Fibroblast of mammary gland (primary cell): ENCODE measurements around the gene ACOX3.

Experiments
- DNase-seq: peaks from one replicate; pipeline ENCODE4 v3.0.0-alpha.2; 2010; ENCODE audit warnings: low read depth
- H3K4me3 ChIP-seq: 2 replicates; pipeline ENCODE4 v1.5.1; 2011; ENCODE audit warnings: low read depth, mild to moderate bottlenecking, low read length, moderate library complexity; ENCODE audit not compliant: control insufficient read depth
- TF ChIP-seq, protein P1 (sequence below): conservative IDR thresholded peaks from 2 replicates; pipeline ENCODE4 v1.5.1; 2011; ENCODE audit warnings: low read depth, low read length, inconsistent platforms; ENCODE audit not compliant: control insufficient read depth, insufficient read depth

Gene ACOX3

DNA sequence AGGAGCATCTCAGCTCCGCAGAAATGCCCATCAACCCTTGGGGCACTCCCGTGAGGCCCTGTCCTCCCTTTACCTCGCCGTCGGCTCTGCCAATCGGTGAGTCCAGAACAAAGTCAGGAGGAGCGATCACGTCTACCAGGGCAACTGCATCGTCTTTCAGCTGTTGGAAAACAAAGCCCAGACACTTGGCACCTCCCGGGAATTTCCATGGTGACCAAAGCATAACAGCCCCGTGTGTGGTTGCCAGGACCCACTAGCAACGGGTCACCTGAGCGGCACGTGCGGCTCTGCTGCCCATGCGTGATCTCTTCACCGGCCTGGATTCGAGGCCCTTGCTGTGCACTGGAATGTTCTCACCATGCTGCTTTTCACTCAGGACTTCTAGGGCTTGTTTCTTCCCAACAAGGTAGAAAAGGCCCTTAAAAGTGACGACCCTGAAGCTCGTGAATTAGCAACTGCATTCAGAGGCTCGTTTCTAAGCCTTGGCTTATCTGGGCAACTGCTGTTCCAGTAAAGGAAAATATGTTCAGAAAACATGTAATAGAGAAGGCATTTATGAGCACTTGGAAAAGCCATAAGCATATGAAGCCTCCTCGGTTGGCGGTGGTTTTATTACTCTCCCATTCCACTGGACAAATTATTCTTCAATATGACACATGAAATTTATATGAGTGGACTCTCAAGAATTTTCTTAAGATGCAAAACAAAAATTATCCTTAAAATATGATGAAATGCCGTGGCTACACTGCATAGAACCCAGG is 69.5 kb downstream of the ACOX3 start:
- no peak for DNase-seq
- H3K4me3 ChIP-seq: no peak overlapping the region
- TF ChIP-seq, protein P1, sequence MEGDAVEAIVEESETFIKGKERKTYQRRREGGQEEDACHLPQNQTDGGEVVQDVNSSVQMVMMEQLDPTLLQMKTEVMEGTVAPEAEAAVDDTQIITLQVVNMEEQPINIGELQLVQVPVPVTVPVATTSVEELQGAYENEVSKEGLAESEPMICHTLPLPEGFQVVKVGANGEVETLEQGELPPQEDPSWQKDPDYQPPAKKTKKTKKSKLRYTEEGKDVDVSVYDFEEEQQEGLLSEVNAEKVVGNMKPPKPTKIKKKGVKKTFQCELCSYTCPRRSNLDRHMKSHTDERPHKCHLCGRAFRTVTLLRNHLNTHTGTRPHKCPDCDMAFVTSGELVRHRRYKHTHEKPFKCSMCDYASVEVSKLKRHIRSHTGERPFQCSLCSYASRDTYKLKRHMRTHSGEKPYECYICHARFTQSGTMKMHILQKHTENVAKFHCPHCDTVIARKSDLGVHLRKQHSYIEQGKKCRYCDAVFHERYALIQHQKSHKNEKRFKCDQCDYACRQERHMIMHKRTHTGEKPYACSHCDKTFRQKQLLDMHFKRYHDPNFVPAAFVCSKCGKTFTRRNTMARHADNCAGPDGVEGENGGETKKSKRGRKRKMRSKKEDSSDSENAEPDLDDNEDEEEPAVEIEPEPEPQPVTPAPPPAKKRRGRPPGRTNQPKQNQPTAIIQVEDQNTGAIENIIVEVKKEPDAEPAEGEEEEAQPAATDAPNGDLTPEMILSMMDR: no peak

DNA sequence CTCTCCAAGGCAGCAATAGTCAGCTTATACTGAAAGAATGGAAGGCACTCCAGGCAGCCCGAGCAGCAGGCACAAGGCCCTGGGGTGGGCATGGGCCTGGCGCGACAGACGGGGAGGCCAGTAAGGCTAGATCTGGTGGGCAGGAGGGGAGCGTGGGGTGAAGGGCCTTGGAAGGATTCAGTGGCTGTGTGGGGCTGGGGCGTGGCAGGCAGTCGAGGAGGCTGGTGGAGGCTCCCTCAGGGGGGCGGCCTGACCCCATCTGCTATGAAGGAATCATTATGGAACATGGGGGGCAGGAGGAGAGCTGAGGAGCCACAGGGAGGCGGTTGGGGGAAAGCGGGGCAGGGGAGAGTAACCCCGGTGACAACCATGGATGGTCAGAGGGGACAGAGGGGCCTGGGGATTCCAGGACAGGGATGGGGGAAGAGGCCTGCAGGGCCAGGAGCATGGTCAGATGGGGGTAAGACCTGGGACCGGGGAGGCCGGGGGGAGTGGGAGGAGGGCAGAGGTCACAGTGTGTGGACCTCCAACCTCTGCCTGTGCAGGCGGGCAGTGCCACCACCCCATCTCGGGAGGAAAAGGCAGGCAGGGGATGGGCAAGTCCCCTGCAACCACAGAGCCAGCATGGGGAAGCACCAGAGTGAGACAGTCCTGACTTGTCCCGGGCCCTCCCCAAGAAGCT is 70.3 kb downstream of the ACOX3 start:
- TF ChIP-seq, protein P1: no peak
- no peak overlapping the region for H3K4me3 ChIP-seq
- no peak for DNase-seq

DNA sequence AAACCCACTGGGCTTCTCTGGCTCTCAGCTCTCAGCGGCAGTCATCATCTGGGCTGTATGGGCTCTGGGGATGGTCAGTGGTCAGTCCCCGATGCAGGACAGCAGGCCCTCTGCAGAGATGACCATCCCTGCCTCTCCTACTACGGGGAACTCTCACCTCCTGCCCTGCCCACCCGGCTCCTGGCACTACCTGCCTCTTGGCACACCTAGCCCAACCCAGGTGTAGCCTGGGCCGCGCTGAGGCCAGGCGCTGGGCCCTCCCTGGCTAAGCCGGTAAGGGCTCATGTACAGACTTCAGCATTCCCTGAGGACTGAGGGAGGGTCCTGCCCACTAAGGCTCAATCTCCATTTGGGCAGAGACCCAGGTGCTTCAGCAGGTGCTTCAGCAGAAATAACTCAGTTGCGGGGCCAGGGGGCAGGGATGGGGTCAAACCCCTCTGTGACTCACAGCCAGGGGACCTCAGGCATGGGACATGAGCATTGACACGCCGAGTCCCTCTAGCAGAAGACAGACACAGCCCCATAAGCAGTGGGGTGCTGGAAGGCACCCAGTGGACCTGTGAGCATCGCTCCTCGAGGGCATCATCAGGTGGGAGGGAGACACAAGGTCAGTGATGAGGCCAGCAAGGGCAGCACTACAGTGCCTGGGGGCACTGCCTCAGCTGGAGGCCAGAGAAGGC is 71.0 kb downstream of the ACOX3 start:
- TF ChIP-seq, protein P1: no peak
- no peak for DNase-seq
- H3K4me3 ChIP-seq: no peak overlapping the region

GRCh38 chr4:8368998-8369397 is 71.5 kb downstream of the ACOX3 start:
- no peak for DNase-seq
- H3K4me3 ChIP-seq: no peak overlapping the region
- TF ChIP-seq, protein P1: no peak

DNA sequence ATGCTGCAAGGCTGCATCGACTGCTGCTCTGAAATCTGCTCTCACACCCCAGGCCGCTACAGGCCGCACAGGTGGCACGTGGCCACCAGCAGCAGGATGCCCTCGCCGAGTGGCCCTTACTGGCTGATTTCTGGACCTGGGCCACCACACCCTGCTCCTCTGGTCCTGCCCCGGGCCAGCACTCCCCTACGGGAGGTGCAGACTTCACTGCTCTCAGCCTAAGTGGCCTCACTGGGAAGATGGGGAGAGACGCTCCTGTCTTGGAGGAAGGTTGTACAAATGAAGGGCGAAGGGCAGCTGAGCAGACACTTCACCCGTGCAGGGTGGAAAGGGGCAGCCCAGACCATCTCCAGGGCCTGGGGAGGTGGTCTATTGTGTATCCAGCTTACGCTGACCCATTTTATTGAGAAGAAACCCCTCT is 72.5 kb downstream of the ACOX3 start:
- TF ChIP-seq, protein P1: no peak
- no peak overlapping the region for H3K4me3 ChIP-seq
- DNase-seq: no peak

GRCh38 chr4:8366601-8367000 is 73.9 kb downstream of the ACOX3 start:
- TF ChIP-seq, protein P1: no peak
- H3K4me3 ChIP-seq: no peak overlapping the region
- no peak for DNase-seq
